ENCODE data around the gene SCAMP2. TPM values are rescaled to one million over a fixed set of nuclear protein-coding genes. Genes with fewer than 3 reads are reported as not detected.

SCAMP2 gene
- total RNA-seq, 1 experiment from 2014 or later = 30.1 TPM

DNA sequence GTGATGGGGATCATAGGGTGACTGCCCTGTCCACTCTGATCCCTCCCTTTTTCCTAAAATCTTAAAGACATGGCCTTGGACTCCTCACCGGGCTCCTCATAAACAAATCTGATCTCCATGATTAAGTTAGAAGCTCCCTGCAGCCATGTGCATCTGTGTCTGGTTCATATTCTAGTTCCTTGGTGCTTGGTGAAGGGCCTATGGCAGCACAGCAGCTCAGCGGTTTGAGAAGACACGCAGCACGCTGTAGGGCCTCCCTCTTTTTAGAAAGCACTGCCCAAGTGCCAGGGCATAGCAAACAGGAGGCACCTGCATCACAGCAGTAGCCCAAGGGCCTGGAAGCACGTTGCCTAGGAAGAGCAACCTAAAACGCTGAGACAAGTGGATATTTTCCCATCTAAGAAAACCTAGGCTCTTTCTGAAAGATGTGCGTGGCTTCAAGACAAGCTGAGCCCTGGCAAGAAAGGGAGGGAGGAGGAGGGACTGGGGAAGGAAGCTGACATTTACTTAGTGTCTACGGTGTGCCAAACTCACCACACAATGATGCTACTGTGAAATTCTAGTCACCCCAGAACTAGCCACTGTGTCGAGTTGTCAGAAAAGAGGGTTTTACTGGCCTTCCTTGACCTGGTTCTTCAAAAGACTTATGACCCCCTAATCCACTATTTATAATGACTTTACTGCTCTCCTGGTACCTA, 15.3 kb downstream of the SCAMP2 start:
- H3K27ac ChIP-seq (ENCODE audit: low read length) = no peak overlapping the region
- no peak overlapping the region for H3K4me3 ChIP-seq (ENCODE audit: low read length)
- no peak overlapping the region for H2AFZ ChIP-seq (ENCODE audit: low read length)
- no peaks in the 10 kb centered on the region for H4K20me1 ChIP-seq (ENCODE audit: low read length)
- H3F3A ChIP-seq (ENCODE audit: low read length, unreplicated experiment) = no peaks in the 10 kb centered on the region
- TF ChIP-seq CTCF (conservative IDR thresholded peaks at IDR 0.05; ENCODE audit: low read depth, low read length) (no peak), EZH2 (IDR thresholded peaks at IDR 0.05; ENCODE audit: low read length, unreplicated experiment) (no peak), EZH2phosphoT487 (IDR thresholded peaks at IDR 0.05; ENCODE audit: borderline replicate concordance, low read length) (no peak)
- intact Hi-C loops (cut with micrococcal nuclease) = no loop called here
- POLR2A ChIA-PET (ENCODE audit: unreplicated experiment) = no interaction called here
- H3K9me3 ChIP-seq (ENCODE audit: low read length) = no peaks in the 10 kb centered on the region
- H3K79me2 ChIP-seq (ENCODE audit: low read length) = peaks cover 25% of the 10 kb centered on the region
- CTCF ChIA-PET = no interaction called here
- no peak overlapping the region for H3K4me2 ChIP-seq (ENCODE audit: low read length)
- BruUV-seq (replicated peaks) = no TSS peak
- no peaks in the 10 kb centered on the region for H3K27me3 ChIP-seq (ENCODE audit: low read length)
- H3K9me2 ChIP-seq (replicated peaks; ENCODE audit: low read length) = no peaks in the 10 kb centered on the region
- H3K36me3 ChIP-seq (ENCODE audit: low read depth, low read length) = no peaks in the 10 kb centered on the region
- DNase-seq (no peak), ATAC-seq (no peak)
- peaks cover 11% of the 10 kb centered on the region for H3K4me1 ChIP-seq (ENCODE audit: insufficient read depth, low read length)
- H3K9ac ChIP-seq (ENCODE audit: low read length) = no peak overlapping the region

DNA sequence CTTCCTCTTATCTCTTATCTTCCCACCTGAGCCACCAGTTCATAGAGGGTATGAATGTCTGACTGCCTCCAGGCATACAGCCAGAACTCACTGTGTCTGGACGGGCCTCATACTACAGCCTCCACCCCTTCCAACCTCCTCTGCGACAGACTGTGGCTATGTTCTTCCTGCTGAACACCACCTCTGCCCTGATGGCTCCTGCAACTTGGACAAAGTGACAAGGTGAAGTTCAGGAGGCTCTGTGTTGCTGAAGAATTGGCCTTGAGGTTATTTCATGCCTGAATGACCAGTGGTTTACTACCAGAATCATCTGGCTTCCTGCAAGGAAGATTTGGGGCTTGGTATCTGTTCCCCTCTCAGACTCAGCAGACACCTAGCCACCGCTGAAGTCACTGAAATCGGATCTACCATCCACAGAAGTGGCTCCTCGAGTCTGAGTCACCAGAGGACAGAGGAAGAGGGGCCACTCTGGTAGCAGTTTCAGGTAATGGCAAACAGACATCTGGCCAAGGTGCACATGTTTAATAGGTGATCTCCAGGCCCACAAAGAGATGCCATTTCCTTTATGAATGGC, 16.0 kb downstream of the SCAMP2 start:
- H3K4me1 ChIP-seq (ENCODE audit: insufficient read depth, low read length) = peaks cover 11% of the 10 kb centered on the region
- no peaks in the 10 kb centered on the region for H3K9me3 ChIP-seq (ENCODE audit: low read length)
- H2AFZ ChIP-seq (ENCODE audit: low read length) = no peak overlapping the region
- H3K27me3 ChIP-seq (ENCODE audit: low read length) = no peaks in the 10 kb centered on the region
- no peak for ATAC-seq
- H4K20me1 ChIP-seq (ENCODE audit: low read length) = no peaks in the 10 kb centered on the region
- intact Hi-C loops (cut with micrococcal nuclease) = no loop called here
- H3K4me2 ChIP-seq (ENCODE audit: low read length) = no peak overlapping the region
- H3K79me2 ChIP-seq (ENCODE audit: low read length) = peaks cover 22% of the 10 kb centered on the region
- H3K36me3 ChIP-seq (ENCODE audit: low read depth, low read length) = no peaks in the 10 kb centered on the region
- no peak overlapping the region for H3K4me3 ChIP-seq (ENCODE audit: low read length)
- H3F3A ChIP-seq (ENCODE audit: low read length, unreplicated experiment) = no peaks in the 10 kb centered on the region
- no peaks in the 10 kb centered on the region for H3K9me2 ChIP-seq (replicated peaks; ENCODE audit: low read length)
- CTCF ChIA-PET = no interaction called here
- TF ChIP-seq CTCF (conservative IDR thresholded peaks at IDR 0.05; ENCODE audit: low read depth, low read length) (no peak), EZH2phosphoT487 (IDR thresholded peaks at IDR 0.05; ENCODE audit: borderline replicate concordance, low read length) (no peak), EZH2 (IDR thresholded peaks at IDR 0.05; ENCODE audit: low read length, unreplicated experiment) (no peak)
- no peak overlapping the region for H3K9ac ChIP-seq (ENCODE audit: low read length)
- H3K27ac ChIP-seq (ENCODE audit: low read length) = no peak overlapping the region
- DNase-seq = peak; percentile 28
- no TSS peak for BruUV-seq (replicated peaks)
- POLR2A ChIA-PET (ENCODE audit: unreplicated experiment) = no interaction called here

GRCh38 chr15:74856537-74856936, 16.6 kb downstream of the SCAMP2 start:
- ChIA-PET CTCF (no interaction called here), POLR2A (ENCODE audit: unreplicated experiment) (no interaction called here)
- Histone ChIP-seq H3K9me2 (replicated peaks; ENCODE audit: low read length) (no peaks in the 10 kb centered on the region), H3K79me2 (ENCODE audit: low read length) (peaks cover 22% of the 10 kb centered on the region), H3K4me2 (ENCODE audit: low read length) (no peak overlapping the region), H4K20me1 (ENCODE audit: low read length) (no peaks in the 10 kb centered on the region), H3K9me3 (ENCODE audit: low read length) (no peaks in the 10 kb centered on the region), H3K9ac (ENCODE audit: low read length) (no peak overlapping the region), H3K36me3 (ENCODE audit: low read depth, low read length) (peaks cover 3% of the 10 kb centered on the region; the same call in 1 of the 2 replicates), H3K4me1 (ENCODE audit: insufficient read depth, low read length) (peaks cover 11% of the 10 kb centered on the region), H3F3A (ENCODE audit: low read length, unreplicated experiment) (no peaks in the 10 kb centered on the region), H3K27me3 (ENCODE audit: low read length) (no peaks in the 10 kb centered on the region), H2AFZ (ENCODE audit: low read length) (no peak overlapping the region), H3K27ac (ENCODE audit: low read length) (no peak overlapping the region), H3K4me3 (ENCODE audit: low read length) (no peak overlapping the region)
- intact Hi-C loops (cut with micrococcal nuclease) = no loop called here
- TF ChIP-seq EZH2 (IDR thresholded peaks at IDR 0.05; ENCODE audit: low read length, unreplicated experiment) (no peak), CTCF (conservative IDR thresholded peaks at IDR 0.05; ENCODE audit: low read depth, low read length) (no peak), EZH2phosphoT487 (IDR thresholded peaks at IDR 0.05; ENCODE audit: borderline replicate concordance, low read length) (no peak)
- BruUV-seq (replicated peaks) = no TSS peak
- ATAC-seq = no peak
- no peak for DNase-seq
